ENCODE results near the gene UPK1A. TPM values are rescaled to one million over a fixed set of nuclear protein-coding genes. Genes with fewer than 3 reads are reported as not detected.
A peak's percentile ranks its signal among the peaks of the same experiment; 100 is the strongest.
"Not testable (repeated sequence)": the region's sequence is repeated elsewhere in the genome, so short reads cannot be mapped to it uniquely, and the experiment has no call there.

UPK1A gene
- total RNA-seq, 2 experiments from 2014 or later, result not detected

GRCh38 chr19:35722461-35722860 lies 56.1 kb downstream of the UPK1A start:
- Histone ChIP-seq H3K79me2 (ENCODE audit: insufficient read depth, low read depth, low read length) (peaks cover 18% of the 10 kb centered on the region), H3K36me3 (ENCODE audit: insufficient read depth, low read length) (peaks cover 76% of the 10 kb centered on the region), H3K4me1 (ENCODE audit: insufficient read depth, low read length, poor library complexity, severe bottlenecking) (peaks cover 8% of the 10 kb centered on the region), H2AFZ (ENCODE audit: low read length) (no peak overlapping the region), H3K4me2 (ENCODE audit: low read length) (no peak overlapping the region), H4K20me1 (ENCODE audit: insufficient read depth, low read length) (peaks cover 6% of the 10 kb centered on the region), H3K27ac (ENCODE audit: low read depth, low read length, poor library complexity, severe bottlenecking) (no peak overlapping the region), H3K9me2 (ENCODE audit: insufficient read depth, low read length) (no peaks in the 10 kb centered on the region), H3K4me3 (ENCODE audit: low read depth, low read length, poor library complexity, severe bottlenecking) (no peak overlapping the region), H3K9me3 (ENCODE audit: low read length) (no peaks in the 10 kb centered on the region)
- DNase-seq (ENCODE audit: low spot score), result no peak
- intact Hi-C loops (cut with micrococcal nuclease; ENCODE audit: unreplicated experiment), result no loop called here
- ChIA-PET POLR2A (no interaction called here), CTCF (ENCODE audit: unreplicated experiment) (no interaction called here)
- no peak for TF ChIP-seq EZH2phosphoT487 (IDR thresholded peaks at IDR 0.05; ENCODE audit: borderline replicate concordance, low read depth, low read length)
- no peak for TF ChIP-seq CTCF (conservative IDR thresholded peaks at IDR 0.05; ENCODE audit: low read length)
- no TSS peak for BruUV-seq (replicated peaks)

DNA sequence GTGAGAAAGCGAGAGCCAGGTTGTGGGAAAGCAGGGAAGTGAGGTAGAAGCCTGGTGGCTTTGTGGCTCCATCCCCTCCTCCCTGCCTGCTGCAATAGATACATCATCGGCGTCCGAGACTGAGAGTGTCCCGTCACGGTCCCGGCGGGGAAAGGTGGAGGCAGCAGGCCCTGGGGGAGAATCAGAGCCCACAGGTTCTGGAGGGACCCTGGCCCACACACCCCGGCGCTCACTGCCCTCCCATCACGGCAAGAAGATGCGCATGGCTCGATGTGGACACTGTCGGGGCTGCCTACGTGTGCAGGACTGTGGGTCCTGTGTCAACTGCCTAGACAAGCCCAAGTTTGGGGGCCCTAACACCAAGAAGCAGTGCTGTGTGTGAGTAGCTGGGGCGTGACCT lies 56.6 kb downstream of the UPK1A start:
- peaks cover 18% of the 10 kb centered on the region for H3K79me2 ChIP-seq (ENCODE audit: insufficient read depth, low read depth, low read length)
- H3K9me2 ChIP-seq (ENCODE audit: insufficient read depth, low read length), result no peaks in the 10 kb centered on the region
- peaks cover 6% of the 10 kb centered on the region for H4K20me1 ChIP-seq (ENCODE audit: insufficient read depth, low read length)
- H3K4me3 ChIP-seq (ENCODE audit: low read depth, low read length, poor library complexity, severe bottlenecking), result no peak overlapping the region
- no peak for DNase-seq (ENCODE audit: low spot score)
- peaks cover 8% of the 10 kb centered on the region for H3K4me1 ChIP-seq (ENCODE audit: insufficient read depth, low read length, poor library complexity, severe bottlenecking)
- ChIA-PET POLR2A (interaction anchor here (0.5 kb wide), 1 partner anchor 21 kb away, joined by 3 read pairs; no protein-coding TSS in a partner anchor), CTCF (ENCODE audit: unreplicated experiment) (no interaction called here)
- H3K27ac ChIP-seq (ENCODE audit: low read depth, low read length, poor library complexity, severe bottlenecking), result no peak overlapping the region
- no peak overlapping the region for H3K4me2 ChIP-seq (ENCODE audit: low read length)
- no peak for TF ChIP-seq EZH2phosphoT487 (IDR thresholded peaks at IDR 0.05; ENCODE audit: borderline replicate concordance, low read depth, low read length)
- no peak for TF ChIP-seq CTCF (conservative IDR thresholded peaks at IDR 0.05; ENCODE audit: low read length)
- TSS peak; percentile 47 for BruUV-seq (replicated peaks)
- intact Hi-C loops (cut with micrococcal nuclease; ENCODE audit: unreplicated experiment), result no loop called here
- H2AFZ ChIP-seq (ENCODE audit: low read length), result no peak overlapping the region
- H3K9me3 ChIP-seq (ENCODE audit: low read length), result no peaks in the 10 kb centered on the region
- peaks cover 80% of the 10 kb centered on the region for H3K36me3 ChIP-seq (ENCODE audit: insufficient read depth, low read length)

DNA sequence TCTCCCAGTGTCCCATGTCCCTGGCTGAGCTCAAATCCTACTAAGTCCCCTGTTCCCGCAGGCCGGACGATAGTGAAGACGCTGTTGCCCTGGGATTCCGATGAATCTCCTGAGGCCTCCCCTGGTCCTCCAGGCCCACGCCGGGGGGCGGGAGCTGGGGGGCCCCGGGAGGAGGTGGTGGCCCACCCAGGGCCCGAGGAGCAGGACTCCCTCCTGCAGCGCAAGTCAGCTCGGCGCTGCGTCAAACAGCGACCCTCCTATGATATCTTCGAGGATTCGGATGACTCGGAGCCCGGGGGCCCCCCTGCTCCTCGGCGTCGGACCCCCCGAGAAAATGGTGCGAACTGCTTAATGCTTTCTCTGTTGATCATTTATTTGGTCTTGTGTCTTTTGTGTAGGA lies 57.4 kb downstream of the UPK1A start:
- no TSS peak for BruUV-seq (replicated peaks)
- H4K20me1 ChIP-seq (ENCODE audit: insufficient read depth, low read length), result peaks cover 6% of the 10 kb centered on the region
- peaks cover 88% of the 10 kb centered on the region for H3K36me3 ChIP-seq (ENCODE audit: insufficient read depth, low read length)

GRCh38 chr19:35724132-35724531 lies 57.8 kb downstream of the UPK1A start:
- H4K20me1 ChIP-seq (ENCODE audit: insufficient read depth, low read length); H3K4me1 ChIP-seq (ENCODE audit: insufficient read depth, low read length, poor library complexity, severe bottlenecking); H3K4me2 ChIP-seq (ENCODE audit: low read length); H3K79me2 ChIP-seq (ENCODE audit: insufficient read depth, low read depth, low read length); H3K4me3 ChIP-seq (ENCODE audit: low read depth, low read length, poor library complexity, severe bottlenecking); H3K9me2 ChIP-seq (ENCODE audit: insufficient read depth, low read length); POLR2A ChIA-PET; CTCF ChIA-PET (ENCODE audit: unreplicated experiment); H3K9me3 ChIP-seq (ENCODE audit: low read length); DNase-seq (ENCODE audit: low spot score); H2AFZ ChIP-seq (ENCODE audit: low read length); intact Hi-C loops (cut with micrococcal nuclease; ENCODE audit: unreplicated experiment); H3K27ac ChIP-seq (ENCODE audit: low read depth, low read length, poor library complexity, severe bottlenecking); BruUV-seq (replicated peaks): not testable (repeated sequence)
- H3K36me3 ChIP-seq (ENCODE audit: insufficient read depth, low read length), result peaks cover 92% of the 10 kb centered on the region

More for the DNA sequence above, 57.4 kb downstream of the UPK1A start:
- DNase-seq (ENCODE audit: low spot score), result no peak
- Histone ChIP-seq H3K27ac (ENCODE audit: low read depth, low read length, poor library complexity, severe bottlenecking) (no peak overlapping the region), H3K9me3 (ENCODE audit: low read length) (no peaks in the 10 kb centered on the region), H3K4me1 (ENCODE audit: insufficient read depth, low read length, poor library complexity, severe bottlenecking) (peaks cover 8% of the 10 kb centered on the region), H3K4me3 (ENCODE audit: low read depth, low read length, poor library complexity, severe bottlenecking) (no peak overlapping the region), H2AFZ (ENCODE audit: low read length) (no peak overlapping the region), H3K4me2 (ENCODE audit: low read length) (no peak overlapping the region), H3K9me2 (ENCODE audit: insufficient read depth, low read length) (no peaks in the 10 kb centered on the region), H3K79me2 (ENCODE audit: insufficient read depth, low read depth, low read length) (peaks cover 12% of the 10 kb centered on the region)
- intact Hi-C loops (cut with micrococcal nuclease; ENCODE audit: unreplicated experiment), result no loop called here
- TF ChIP-seq EZH2phosphoT487 (IDR thresholded peaks at IDR 0.05; ENCODE audit: borderline replicate concordance, low read depth, low read length) (no peak), CTCF (conservative IDR thresholded peaks at IDR 0.05; ENCODE audit: low read length) (no peak)
- POLR2A ChIA-PET, result no interaction called here
- CTCF ChIA-PET (ENCODE audit: unreplicated experiment), result no interaction called here
